Measurements from ENCODE around the gene SH3GL2.

The SH3GL2 gene

DNA sequence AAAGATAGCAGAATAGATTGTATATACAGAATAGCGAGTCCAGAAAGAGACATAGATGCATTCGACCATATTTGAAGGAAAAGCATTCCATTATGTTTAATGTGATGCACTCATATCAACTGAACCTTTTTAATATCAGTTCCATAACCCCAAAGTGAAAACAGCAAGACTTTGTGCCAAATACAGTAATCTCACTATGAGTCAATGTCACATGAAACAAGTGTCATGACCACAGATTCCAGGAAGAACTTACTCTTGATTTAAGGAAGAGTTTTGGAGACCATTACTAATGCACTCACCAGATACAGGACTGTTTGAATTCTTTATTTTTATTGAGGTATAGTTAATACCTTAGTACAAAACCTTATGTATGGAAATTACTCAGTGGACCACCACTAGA, 220.5 kb downstream of the SH3GL2 start:
- no peak overlapping the region for H3K27ac ChIP-seq
- TF ChIP-seq, protein P1, sequence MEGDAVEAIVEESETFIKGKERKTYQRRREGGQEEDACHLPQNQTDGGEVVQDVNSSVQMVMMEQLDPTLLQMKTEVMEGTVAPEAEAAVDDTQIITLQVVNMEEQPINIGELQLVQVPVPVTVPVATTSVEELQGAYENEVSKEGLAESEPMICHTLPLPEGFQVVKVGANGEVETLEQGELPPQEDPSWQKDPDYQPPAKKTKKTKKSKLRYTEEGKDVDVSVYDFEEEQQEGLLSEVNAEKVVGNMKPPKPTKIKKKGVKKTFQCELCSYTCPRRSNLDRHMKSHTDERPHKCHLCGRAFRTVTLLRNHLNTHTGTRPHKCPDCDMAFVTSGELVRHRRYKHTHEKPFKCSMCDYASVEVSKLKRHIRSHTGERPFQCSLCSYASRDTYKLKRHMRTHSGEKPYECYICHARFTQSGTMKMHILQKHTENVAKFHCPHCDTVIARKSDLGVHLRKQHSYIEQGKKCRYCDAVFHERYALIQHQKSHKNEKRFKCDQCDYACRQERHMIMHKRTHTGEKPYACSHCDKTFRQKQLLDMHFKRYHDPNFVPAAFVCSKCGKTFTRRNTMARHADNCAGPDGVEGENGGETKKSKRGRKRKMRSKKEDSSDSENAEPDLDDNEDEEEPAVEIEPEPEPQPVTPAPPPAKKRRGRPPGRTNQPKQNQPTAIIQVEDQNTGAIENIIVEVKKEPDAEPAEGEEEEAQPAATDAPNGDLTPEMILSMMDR (IDR thresholded peaks at IDR 0.05), result no peak
- TF ChIP-seq ZFX (IDR thresholded peaks at IDR 0.05; ENCODE audit: borderline replicate concordance), result no peak

DNA sequence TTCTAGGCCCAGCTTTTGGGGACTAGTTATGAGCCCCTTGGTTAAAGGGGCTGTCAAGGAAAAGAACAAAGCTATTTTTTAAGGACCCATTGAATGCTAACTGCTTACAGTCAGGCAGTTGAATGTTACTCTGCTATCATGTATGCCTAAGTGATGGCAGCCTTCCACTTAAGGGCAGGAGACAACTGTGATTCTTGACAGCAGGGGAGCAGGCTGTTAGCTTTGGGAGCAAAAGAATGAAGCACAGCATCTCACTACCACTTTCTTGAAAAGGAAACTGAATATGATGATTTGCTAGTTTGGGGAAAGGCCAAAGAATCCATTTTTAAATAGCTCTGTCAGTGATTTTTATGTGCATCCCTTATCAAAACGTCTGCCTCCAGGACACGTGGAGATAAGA, 221.6 kb downstream of the SH3GL2 start:
- TF ChIP-seq, protein P1 (IDR thresholded peaks at IDR 0.05), result no peak
- TF ChIP-seq ZFX (IDR thresholded peaks at IDR 0.05; ENCODE audit: borderline replicate concordance), result no peak
- no peak overlapping the region for H3K27ac ChIP-seq

DNA sequence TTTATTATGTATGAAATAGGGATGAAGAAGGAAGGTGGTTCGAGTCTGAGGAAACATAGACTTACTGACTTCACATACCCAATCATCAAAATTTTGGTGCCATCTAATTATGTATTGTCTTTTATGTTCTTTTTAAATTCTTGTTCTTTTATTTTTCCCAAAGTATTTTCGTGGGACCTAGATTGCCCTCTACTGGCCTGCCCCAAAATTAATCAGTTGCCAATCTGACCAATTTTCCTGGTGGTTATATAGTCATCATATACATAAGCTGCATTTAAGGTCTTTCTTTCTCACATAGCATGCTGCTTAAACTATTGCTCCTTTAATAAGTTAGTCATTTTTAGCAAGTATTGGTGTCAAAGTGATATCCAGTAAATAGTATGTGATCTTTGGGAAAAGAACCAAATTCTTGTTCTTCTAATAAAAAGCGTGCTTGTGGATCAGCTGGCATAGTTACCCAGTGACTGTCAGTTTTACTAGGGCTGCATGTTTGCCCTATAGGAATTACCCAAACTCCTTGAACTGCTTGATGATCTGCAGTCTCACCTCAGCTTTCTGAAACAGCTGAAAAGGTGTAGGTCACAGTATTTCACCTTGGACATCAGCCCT, 223.5 kb downstream of the SH3GL2 start:
- no peak overlapping the region for H3K27ac ChIP-seq
- TF ChIP-seq ZFX (IDR thresholded peaks at IDR 0.05; ENCODE audit: borderline replicate concordance), result no peak
- TF ChIP-seq, protein P1 (IDR thresholded peaks at IDR 0.05), result peak; percentile 72

DNA sequence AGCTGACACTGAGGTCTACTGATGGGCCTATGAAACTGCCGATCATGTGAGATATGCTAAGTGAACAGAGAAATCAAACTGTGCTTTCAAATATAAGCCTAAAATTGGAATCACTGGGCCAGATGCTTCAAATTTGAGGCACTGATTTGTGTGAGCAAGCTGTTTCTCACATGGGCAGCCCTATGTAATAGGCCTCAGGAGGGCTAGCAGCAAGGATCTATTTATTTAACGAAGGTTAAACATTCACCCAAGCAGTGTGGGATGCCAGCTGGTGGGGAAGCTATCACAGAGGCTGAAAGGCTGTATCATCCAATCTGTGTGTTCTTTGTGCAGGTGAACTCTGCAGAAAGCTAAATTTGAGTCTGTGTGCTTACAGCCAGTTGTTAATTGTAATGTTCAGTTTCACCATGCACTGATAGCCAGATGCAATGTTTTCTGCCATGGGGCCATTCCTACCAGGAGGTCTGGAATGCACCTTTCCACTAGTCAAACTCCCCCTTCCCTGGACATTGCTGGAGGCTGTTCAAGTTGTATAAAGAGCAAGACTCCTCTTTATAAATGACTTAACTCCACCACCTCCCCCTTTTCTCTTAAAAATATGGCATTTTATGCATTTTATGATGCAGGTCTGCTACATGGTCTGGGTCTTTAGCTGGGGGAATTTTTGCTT, 228.9 kb downstream of the SH3GL2 start:
- no peak overlapping the region for H3K27ac ChIP-seq
- no peak for TF ChIP-seq ZFX (IDR thresholded peaks at IDR 0.05; ENCODE audit: borderline replicate concordance)
- TF ChIP-seq, protein P1 (IDR thresholded peaks at IDR 0.05), result no peak

DNA sequence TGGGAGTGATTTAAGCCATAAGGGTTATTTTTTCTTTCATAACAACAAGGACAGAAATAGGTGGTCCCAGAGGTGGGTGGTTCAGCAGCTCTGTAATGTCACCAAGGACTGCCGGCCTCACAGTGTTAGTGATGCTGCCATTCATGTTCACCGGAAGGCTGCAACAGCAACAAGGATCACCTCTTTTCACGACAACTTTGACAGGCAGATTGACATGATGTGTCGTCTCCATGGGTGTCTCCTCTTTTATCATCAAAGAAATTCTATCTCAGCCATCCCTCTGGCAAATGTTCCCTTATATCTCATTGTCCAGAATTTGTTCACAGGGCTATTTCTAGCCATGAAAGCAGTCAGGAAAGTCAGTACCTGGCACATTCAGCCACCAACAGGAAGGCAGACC, 231.5 kb downstream of the SH3GL2 start:
- no peak overlapping the region for H3K27ac ChIP-seq
- TF ChIP-seq ZFX (IDR thresholded peaks at IDR 0.05; ENCODE audit: borderline replicate concordance), result no peak
- TF ChIP-seq, protein P1 (IDR thresholded peaks at IDR 0.05), result no peak

DNA sequence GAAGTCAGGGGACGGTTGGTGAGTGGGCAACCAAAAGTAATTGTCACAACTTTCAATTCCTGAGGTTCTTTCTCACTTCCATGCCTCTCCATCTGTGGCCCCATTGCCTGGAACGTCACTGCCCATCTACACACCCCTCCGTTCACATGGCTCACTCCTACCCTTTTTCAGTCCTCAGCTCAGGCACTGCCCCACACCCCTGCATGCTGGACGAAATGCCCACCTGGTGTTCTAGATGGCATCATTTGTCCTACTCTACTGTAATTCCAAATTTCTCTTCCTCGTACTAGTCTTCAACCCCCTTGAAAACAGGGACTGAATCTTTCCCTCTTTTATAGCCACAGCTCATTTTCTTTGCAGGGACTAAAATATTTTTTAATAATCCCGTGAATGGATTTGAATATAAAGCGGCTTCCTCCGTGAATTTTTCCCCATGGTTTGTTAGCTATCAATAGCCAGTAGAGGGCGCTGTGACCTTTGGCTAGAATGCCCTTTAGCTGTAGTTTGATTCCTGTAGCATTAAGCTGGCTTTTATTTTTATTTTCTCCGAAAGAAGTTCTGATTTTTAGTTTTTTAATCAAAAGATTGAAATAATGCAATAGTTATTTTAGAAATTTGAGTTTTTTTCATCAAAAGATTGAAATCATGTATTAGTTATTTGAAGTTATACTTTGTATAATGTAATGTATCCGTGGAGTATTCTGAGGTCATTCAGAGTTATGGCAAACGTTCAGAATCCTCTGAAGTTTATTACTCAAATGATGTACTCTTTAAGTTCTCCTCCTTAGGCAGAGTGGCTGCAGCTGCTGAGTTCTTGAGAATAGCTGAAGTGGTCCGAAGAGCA, 232.1 kb downstream of the SH3GL2 start:
- no peak for TF ChIP-seq ZFX (IDR thresholded peaks at IDR 0.05; ENCODE audit: borderline replicate concordance)
- TF ChIP-seq, protein P1 (IDR thresholded peaks at IDR 0.05), result peak; percentile 92
- no peak overlapping the region for H3K27ac ChIP-seq

Measured in 22Rv1 (cell line).